Peyer's patch (tissue), 4 donors: ENCODE results near the gene CHST8.

ENCODE experiments used
- POLR2A ChIP-seq, 2 donors: fragments of 450-650 bp; IDR thresholded peaks; one replicate each; pipeline ENCODE4 v1.5.1; 2017; ENCODE audit warnings: antibody characterized with exemption in 2 of 2, mild to moderate bottlenecking in 2 of 2, moderate library complexity in 2 of 2
- TF ChIP-seq, protein P1 (sequence below), 6 experiments: fragments of 450-650 bp in 4 of 6; fragments of 200-600 bp in 2 of 6; sonication (generic) in 1 of 6; IDR thresholded peaks; one replicate each; pipeline ENCODE4 v1.5.1; 2017 to 2019; ENCODE audit warnings: antibody characterized with exemption in 6 of 6, mild to moderate bottlenecking in 3 of 6, moderate library complexity in 1 of 6

DNA sequence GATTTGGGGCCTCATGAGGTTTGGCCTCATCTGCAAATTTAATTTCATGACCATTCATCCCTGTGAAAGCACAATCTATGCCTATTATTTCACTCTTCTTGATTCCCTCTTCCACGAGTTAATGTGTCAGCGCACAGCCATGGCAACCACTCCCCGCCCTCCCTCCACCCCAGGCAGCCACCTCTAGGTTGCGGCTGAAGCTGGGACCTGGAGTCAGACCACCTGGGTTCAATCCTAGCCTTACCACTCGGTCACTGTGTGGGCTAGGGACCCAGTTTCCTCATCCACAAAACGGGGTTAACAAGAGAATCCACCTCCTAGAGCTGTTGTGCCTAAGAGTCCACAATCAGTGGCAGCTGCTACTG lies 9.8 kb downstream of the CHST8 start:
- TF ChIP-seq, protein P1, sequence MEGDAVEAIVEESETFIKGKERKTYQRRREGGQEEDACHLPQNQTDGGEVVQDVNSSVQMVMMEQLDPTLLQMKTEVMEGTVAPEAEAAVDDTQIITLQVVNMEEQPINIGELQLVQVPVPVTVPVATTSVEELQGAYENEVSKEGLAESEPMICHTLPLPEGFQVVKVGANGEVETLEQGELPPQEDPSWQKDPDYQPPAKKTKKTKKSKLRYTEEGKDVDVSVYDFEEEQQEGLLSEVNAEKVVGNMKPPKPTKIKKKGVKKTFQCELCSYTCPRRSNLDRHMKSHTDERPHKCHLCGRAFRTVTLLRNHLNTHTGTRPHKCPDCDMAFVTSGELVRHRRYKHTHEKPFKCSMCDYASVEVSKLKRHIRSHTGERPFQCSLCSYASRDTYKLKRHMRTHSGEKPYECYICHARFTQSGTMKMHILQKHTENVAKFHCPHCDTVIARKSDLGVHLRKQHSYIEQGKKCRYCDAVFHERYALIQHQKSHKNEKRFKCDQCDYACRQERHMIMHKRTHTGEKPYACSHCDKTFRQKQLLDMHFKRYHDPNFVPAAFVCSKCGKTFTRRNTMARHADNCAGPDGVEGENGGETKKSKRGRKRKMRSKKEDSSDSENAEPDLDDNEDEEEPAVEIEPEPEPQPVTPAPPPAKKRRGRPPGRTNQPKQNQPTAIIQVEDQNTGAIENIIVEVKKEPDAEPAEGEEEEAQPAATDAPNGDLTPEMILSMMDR (IDR thresholded peaks at IDR 0.05): no peak
- TF ChIP-seq POLR2A (IDR thresholded peaks at IDR 0.05): no peak
